DMS114 treated with DMSO at 0.1 percent for 48 hours (cell line): Measurements from ENCODE around the gene SWI5.

ENCODE experiments used
- DNase-seq: peaks from one replicate; lab custom pipeline; 2025; ENCODE audit not compliant: unreplicated experiment; lab: John Stamatoyannopoulos, UW

The SWI5 gene

GRCh38 chr9:128316421-128316820, 40.3 kb downstream of the SWI5 start:
- DNase-seq = no peak

GRCh38 chr9:128317629-128318028, 41.6 kb downstream of the SWI5 start:
- DNase-seq = no peak

GRCh38 chr9:128321343-128321742, 45.3 kb downstream of the SWI5 start:
- DNase-seq = no peak

- no peak for DNase-seq
These were observed 45.9 kb downstream of the SWI5 start for GRCh38 chr9:128321879-128322403.

GRCh38 chr9:128322404-128323211, 46.5 kb downstream of the SWI5 start, which contains the start of the genes COQ4 and TRUB2:
Gene COQ4, plus strand, starts transcription at chr9:128322839. Its CDS starts 20 bp downstream, at chr9:128322859.
Gene TRUB2, minus strand, starts transcription at chr9:128322447. Its CDS starts 39 bp downstream, at chr9:128322408.
- peak; percentile 81 for DNase-seq

GRCh38 chr9:128323212-128323730, 47.2 kb downstream of the SWI5 start:
- DNase-seq = no peak

- no peak for DNase-seq
These were observed 47.7 kb downstream of the SWI5 start for GRCh38 chr9:128323791-128324190.

GRCh38 chr9:128324401-128324800, 48.3 kb downstream of the SWI5 start:
- no peak for DNase-seq

- no peak for DNase-seq
These were observed 49.6 kb downstream of the SWI5 start for GRCh38 chr9:128325629-128326028.

- no peak for DNase-seq
These were observed 57.4 kb downstream of the SWI5 start for GRCh38 chr9:128333451-128333869.

- DNase-seq = no peak
These were observed 59.1 kb downstream of the SWI5 start for GRCh38 chr9:128335161-128335560.

GRCh38 chr9:128335914-128336313, 59.8 kb downstream of the SWI5 start:
- no peak for DNase-seq

GRCh38 chr9:128337936-128338335, 61.9 kb downstream of the SWI5 start:
- DNase-seq = no peak
